GM19372 (cell line): ENCODE data around the gene ANXA11.
"Not testable (repeated sequence)": the region's sequence is repeated elsewhere in the genome, so short reads cannot be mapped to it uniquely, and the experiment has no call there.

Experiments used
- ATAC-seq: cut with Tn5 transposase; IDR thresholded peaks from one replicate; pipeline ENCODE4 v1.9.1; 2021; ENCODE audit warnings: mild to moderate bottlenecking, low read depth, moderate library complexity; ENCODE audit not compliant: unreplicated experiment

The ANXA11 gene

GRCh38 chr10:80211786-80212185 lies 6.4 kb upstream of the ANXA11 start:
- no peak for ATAC-seq

- ATAC-seq, result no peak
Measured at GRCh38 chr10:80210259-80210658, 4.9 kb upstream of the ANXA11 start.

GRCh38 chr10:80207768-80208370 lies 2.5 kb upstream of the ANXA11 start:
- ATAC-seq, result no peak

GRCh38 chr10:80206277-80206655 lies 929 bp upstream of the ANXA11 start:
- no peak for ATAC-seq

GRCh38 chr10:80204677-80205476 lies 460 bp downstream of the ANXA11 start:
- ATAC-seq, result peak; percentile 32

- ATAC-seq, result no peak
Measured at GRCh38 chr10:80203835-80204676, 1.3 kb downstream of the ANXA11 start.

- ATAC-seq, result peak; percentile 49
Measured at GRCh38 chr10:80202934-80203834, 2.2 kb downstream of the ANXA11 start.

GRCh38 chr10:80202530-80202929 lies 2.8 kb downstream of the ANXA11 start:
- ATAC-seq, result not testable (repeated sequence)

- no peak for ATAC-seq
Measured at GRCh38 chr10:80201608-80202141, 3.7 kb downstream of the ANXA11 start.

GRCh38 chr10:80200687-80201086 lies 4.7 kb downstream of the ANXA11 start:
- ATAC-seq, result no peak

- no peak for ATAC-seq
Measured at GRCh38 chr10:80200259-80200658, 5.1 kb downstream of the ANXA11 start.

GRCh38 chr10:80199828-80200227 lies 5.5 kb downstream of the ANXA11 start:
- no peak for ATAC-seq

- ATAC-seq, result no peak
Measured at GRCh38 chr10:80197972-80198916, 7.1 kb downstream of the ANXA11 start.

- no peak for ATAC-seq
Measured at GRCh38 chr10:80196950-80197315, 8.4 kb downstream of the ANXA11 start.

- ATAC-seq, result peak; percentile 72
Measured at GRCh38 chr10:80196270-80196949, 8.9 kb downstream of the ANXA11 start.

GRCh38 chr10:80195046-80195574 lies 10.2 kb downstream of the ANXA11 start:
- ATAC-seq, result no peak

GRCh38 chr10:80194373-80195045 lies 10.8 kb downstream of the ANXA11 start:
- no peak for ATAC-seq

- no peak for ATAC-seq
Measured at GRCh38 chr10:80192553-80192952, 12.8 kb downstream of the ANXA11 start.
